DMS 273 (cell line): ENCODE measurements around the gene CDY2A.
"Not testable (repeated sequence)": the region's sequence is repeated elsewhere in the genome, so short reads cannot be mapped to it uniquely, and the experiment has no call there.

Experiments
- DNase-seq: peaks from one replicate; lab custom pipeline; 2025; ENCODE audit not compliant: unreplicated experiment; lab: John Stamatoyannopoulos, UW

CDY2A gene, protein sequence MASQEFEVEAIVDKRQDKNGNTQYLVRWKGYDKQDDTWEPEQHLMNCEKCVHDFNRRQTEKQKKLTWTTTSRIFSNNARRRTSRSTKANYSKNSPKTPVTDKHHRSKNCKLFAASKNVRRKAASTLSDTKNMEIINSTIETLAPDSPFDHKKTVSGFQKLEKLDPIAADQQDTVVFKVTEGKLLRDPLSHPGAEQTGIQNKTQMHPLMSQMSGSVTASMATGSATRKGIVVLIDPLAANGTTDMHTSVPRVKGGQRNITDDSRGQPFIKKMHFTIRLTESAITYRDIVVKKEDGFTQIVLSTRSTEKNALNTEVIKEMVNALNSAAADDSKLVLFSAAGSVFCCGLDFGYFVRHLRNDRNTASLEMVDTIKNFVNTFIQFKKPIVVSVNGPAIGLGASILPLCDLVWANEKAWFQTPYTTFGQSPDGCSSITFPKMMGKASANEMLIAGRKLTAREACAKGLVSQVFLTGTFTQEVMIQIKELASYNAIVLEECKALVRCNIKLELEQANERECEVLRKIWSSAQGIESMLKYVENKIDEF

DNA sequence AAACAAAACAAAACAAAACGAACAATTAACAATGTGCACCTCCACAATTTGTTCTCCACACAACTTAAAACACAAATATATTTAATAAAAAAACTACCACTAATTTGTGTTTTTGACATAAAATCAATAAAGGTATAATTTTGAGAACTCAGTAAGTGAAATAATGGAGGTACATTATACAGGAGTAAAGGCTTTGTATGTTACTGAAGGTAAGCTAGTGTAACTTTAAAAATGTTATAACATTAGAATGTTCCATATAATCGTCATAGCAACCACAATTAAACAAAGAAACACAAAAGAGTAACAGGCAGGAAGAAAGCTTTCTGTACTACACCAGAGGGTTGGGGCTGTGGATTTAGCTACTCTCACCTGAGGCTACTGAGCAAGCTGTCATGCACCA is at the start of gene CDY2A:
Gene CDY2A (plus strand): TSS at position 301 of the 400 bp plus-strand sequence. CDS start 328 bp downstream, outside the sequence.
- not testable (repeated sequence) for DNase-seq

DNA sequence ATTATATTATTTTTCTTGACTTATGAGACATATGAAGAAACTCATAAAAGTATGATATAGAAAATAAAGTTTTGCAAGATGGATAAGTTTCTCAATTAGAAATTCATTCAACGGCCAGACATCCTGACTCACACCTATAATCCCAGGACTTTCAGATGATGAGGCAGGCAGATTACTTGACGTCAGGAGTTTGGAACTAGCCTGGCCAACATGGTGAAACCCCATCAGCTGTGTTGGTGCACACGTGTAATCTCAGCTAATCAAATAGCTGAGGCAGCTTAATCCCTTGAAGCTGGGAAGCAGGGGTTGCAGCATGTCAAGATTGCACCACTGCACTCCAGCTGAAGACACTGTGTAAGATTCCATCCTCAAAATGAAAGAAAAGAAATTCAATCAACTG is 28.0 kb upstream of the CDY2A start:
- DNase-seq: not testable (repeated sequence)

DNA sequence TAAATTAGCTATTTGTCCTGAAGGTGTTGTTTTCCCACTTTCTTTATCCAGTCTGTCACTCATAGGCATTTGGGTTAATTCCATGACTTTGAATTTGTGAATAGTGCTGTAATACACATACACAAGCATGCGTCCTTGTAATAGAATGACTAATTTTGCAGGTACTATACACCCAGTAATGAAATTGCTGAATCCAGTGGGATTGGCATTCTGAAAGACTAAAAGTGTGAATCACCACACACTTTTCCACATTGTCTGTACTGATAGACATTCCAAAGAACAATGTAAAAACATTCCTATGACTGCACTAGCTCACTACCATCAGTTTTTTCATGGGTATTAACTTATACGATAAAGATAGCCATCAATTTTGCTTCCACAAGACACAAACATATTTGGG is 27.3 kb upstream of the CDY2A start:
- DNase-seq: not testable (repeated sequence)

DNA sequence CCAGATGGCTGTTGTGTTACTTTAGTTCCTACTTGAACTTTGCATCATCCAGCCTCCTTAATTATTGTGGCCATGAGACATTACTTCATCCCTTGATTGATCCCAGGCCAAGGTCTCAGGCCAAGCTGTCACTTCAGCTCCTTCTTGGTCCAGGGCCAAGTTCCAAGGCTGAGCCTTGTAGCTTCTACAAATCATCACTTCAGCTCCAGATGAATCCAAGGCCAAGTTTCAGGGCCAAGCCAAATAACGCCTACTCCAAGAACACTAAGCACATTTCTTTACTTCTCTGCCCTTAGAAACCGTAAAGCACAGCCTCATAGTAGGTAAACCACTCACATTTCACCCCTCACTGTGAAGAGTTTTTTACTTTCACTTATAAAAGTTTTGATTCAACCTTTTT is 1.7 kb upstream of the CDY2A start:
- DNase-seq: not testable (repeated sequence)

DNA sequence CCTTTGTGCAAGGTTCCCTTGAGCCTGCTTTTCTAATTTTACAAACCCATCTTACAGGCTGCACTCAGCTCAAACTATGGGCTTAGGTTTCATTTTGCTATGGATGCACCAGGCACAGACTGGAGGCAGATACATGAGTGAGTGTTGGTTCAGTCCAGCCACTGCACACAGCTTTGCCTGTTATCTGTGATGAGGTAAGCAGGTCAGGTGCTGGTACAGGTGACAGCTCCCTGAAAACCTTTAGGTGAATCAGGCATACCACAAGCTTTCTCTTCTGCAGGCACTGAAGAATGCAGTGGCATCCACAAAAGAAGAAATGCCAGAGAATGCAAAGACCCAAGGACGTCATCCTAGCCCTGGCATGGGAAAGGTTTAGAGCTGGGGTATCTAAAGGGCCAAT is 3.3 kb downstream of the CDY2A start:
- DNase-seq: not testable (repeated sequence)

DNA sequence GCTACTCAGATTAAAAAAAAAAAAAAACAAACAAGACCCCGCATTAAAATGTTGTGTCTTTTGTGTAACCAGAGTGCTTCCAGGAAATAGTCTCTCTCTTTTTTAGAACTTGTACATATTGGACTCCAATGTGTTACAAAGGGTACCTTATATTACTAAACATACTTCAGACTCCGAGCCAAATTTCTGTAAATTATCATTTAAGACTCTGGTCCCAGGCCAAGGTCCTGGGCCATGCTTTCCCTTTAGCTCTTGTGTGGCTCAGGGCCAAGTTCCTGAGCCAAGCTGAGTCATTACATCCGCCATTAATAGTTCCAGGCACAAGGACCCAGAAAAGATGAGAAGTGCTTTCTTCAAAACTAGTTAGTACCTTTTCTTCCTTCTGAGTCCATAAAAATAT is 4.6 kb downstream of the CDY2A start:
- not testable (repeated sequence) for DNase-seq

DNA sequence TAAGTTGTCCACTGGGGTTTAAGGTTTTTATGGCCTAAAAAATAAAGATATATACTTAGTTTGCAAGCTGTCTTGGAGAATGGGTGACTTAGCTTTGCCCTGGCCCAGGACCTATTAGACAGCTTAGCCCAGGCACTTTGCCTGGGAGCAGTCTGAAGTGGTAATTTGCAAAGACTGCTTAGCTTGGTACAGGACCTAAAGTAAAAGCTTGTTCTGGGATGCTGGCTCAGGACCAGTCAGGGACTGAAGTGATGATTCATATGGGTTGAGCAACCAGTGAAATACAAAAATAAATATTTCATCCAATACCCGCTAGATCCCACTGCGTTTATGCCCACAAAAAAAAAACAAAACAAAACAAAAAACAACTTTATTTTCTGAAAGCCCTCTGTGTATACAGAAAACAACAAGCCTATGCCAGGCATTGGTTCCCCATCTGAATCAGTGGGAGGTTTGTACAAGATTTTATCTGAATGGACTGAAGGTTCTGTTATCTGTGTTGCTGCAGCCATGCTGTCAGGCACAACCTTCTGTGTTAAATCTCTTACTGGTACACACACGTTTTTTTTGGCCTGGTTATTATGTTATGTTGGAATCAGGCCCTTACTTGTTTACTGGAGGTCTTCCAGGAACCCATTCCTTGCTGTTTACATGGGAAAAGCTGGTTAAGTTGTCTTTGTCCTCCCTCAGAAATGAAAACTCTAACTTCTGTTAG is 8.7 kb downstream of the CDY2A start:
- not testable (repeated sequence) for DNase-seq

DNA sequence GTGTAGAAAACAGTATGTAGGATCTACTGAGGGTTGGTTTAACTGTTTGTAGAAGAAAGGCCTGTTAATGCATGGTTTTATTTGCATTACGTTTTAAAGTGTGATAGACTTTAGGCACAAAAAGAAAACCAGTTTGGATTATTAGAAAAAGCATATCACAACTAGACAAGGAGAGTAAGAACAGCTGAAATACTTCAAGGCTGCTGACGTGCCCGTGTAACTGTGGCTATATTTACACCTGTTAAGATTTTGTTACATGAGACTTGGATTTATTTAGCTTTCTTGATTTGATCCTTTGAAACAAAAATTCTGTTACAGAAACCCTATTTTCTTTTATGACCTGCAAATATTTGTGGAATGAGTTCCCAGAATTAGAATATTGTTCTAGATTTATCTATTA is 9.3 kb downstream of the CDY2A start:
- DNase-seq: not testable (repeated sequence)

DNA sequence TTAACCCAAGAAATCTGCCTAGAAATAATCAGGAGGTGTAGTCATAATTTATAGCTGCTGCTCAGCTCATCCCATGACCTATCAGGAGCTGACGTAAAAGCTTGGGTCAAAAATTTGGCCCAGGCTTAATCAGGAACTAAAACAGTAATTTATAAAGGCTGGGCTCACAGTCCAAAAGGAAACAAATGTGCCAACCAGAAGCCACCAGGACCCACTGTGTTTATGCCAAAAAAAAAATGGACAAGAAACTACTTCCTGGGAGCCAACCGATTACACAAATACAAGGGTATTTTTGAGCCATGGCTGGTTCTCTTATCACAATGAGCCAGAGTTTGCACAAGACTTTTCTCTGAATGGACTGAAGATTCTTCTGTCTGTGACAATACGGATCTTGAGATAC is 19.4 kb downstream of the CDY2A start:
- not testable (repeated sequence) for DNase-seq

DNA sequence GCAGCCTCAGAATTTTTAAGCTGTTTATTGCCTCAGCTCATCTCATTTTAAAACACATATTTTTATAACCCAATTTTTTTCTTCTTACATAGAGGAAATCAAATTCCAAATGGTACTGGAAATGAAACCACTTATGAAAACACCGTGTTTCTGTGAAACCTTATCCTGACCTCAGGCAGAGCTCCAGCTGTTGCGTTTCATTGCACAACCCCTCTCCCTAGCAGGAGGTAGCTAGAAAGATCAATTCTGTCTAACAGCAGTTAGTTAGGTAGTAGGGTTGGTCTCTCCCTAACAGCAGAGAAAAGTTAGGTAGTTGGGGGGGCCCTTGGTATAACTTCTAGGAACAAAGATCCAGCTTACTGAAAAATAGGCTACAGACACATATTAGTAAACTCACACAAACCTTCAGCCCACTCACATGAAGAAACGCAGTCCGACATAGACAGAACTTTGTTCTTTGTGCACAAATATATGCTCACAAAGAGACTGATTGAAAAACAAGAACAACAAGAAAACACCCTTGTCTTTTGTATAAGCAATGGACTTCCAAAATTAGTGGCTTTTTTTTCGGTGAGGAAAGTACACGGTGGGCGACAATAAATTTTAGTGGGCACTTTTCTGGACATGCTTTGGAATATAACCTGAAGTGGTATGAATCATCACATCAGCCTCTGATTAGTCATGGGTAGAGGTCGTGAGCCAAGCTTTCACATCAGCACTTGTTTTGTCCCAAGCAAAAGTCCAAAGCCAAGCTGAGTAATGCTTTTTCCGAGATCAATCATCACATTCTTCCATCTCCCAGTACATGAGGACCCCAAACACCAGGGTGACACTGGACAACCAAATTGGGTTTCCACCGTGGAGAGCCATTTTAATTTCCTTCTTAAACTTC is 22.8 kb downstream of the CDY2A start:
- not testable (repeated sequence) for DNase-seq

DNA sequence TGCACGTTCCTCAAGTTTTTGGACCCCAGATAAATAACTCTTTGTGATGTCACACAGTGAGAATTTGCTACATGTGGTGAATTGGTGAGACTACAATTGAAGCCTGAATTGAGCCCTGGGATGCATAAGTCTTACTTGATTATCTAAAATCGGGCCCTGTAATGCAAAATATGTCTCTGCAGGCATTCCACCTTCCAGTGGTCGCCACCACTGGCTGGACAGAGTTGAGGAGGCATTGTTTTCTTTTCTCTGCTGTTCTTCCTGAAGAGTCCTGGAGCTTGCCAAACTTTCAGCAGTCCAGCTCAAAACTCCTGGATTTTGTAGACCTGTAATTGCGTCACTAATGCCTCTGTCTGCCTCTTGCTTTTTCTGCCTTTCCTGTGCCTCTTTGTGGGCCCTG is 23.5 kb downstream of the CDY2A start:
- not testable (repeated sequence) for DNase-seq

DNA sequence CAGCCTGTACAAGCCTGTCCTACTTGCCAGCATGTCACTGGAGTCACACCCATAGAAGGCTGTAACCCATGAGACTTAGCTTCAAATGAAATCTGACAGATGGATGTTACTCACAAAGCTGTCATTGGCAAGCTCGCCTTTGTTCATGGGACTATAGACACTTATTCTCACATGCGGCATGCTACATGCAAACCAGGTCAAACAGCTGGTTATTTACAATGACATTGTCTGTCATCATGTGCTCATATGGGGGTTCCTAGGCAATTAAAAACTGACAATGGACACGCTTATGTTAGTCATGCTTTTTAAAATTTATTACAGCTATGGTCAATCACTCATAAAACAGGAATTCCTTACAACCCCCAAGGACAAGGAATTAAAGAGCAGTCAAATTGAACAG is 30.9 kb downstream of the CDY2A start:
- DNase-seq: not testable (repeated sequence)

DNA sequence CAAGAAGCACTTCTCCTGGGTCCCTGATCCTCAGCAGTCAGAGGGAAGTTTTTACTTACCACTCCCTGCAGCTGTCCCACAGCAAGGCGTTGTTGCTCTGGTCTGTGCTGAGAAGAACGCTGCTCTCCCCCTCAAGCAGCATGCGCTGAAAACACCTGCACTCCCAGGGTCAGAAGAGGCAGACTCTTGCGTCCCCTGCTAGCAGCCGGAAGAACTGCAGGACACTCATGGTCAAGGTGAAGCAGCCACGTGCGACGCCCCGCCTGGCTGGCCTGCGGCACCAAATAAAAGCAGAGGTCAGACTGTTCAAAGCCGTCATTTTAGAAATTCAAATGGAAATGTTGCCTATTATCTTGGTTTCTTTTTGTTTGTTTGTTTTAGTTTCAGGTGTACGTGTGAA is 47.9 kb downstream of the CDY2A start:
- not testable (repeated sequence) for DNase-seq
